Fibroblast of mammary gland (primary cell): ENCODE data around the gene REEP6.
A peak's percentile ranks its signal among the peaks of the same experiment; 100 is the strongest.
"Not testable (repeated sequence)": the region's sequence is repeated elsewhere in the genome, so short reads cannot be mapped to it uniquely, and the experiment has no call there.

Experiments
- DNase-seq: peaks from one replicate; pipeline ENCODE4 v3.0.0-alpha.2; 2010; ENCODE audit warnings: low read depth
- H3K4me3 ChIP-seq: 2 replicates; pipeline ENCODE4 v1.5.1; 2011; ENCODE audit warnings: low read depth, mild to moderate bottlenecking, low read length, moderate library complexity; ENCODE audit not compliant: control insufficient read depth
- CTCF ChIP-seq: conservative IDR thresholded peaks from 2 replicates; pipeline ENCODE4 v1.5.1; 2011; ENCODE audit warnings: low read depth, low read length, inconsistent platforms; ENCODE audit not compliant: control insufficient read depth, insufficient read depth

Gene REEP6

GRCh38 chr19:1474011-1474764, 16.8 kb upstream of the REEP6 start:
- no peak for TF ChIP-seq CTCF
- H3K4me3 ChIP-seq, result no peak overlapping the region
- peak; percentile 37 for DNase-seq

GRCh38 chr19:1474765-1475351, 16.1 kb upstream of the REEP6 start:
- DNase-seq, result no peak
- H3K4me3 ChIP-seq, result no peak overlapping the region
- no peak for TF ChIP-seq CTCF

- no peak overlapping the region for H3K4me3 ChIP-seq
- TF ChIP-seq CTCF, result no peak
- no peak for DNase-seq
These were observed 15.1 kb upstream of the REEP6 start for GRCh38 chr19:1475751-1476437.

- H3K4me3 ChIP-seq, DNase-seq: not testable (repeated sequence)
These were observed 13.9 kb upstream of the REEP6 start for GRCh38 chr19:1477056-1477455.

- TF ChIP-seq CTCF, result no peak
- H3K4me3 ChIP-seq, result peak within 1 kb of the TSS; percentile 81
- peak; percentile 88 for DNase-seq
These were observed 11.9 kb upstream of the REEP6 start, which contains the start of gene C19orf25 for GRCh38 chr19:1478934-1479707. Gene C19orf25, minus strand, starts transcription at chr19:1479215. Its CDS starts 312 bp downstream, at chr19:1478903.

GRCh38 chr19:1481224-1481892, 9.6 kb upstream of the REEP6 start:
- no peak for DNase-seq
- no peak overlapping the region for H3K4me3 ChIP-seq
- TF ChIP-seq CTCF, result no peak
